COR-L47 (cell line): ENCODE data around the gene TRIM9.

Experiments
- DNase-seq: peaks from one replicate; lab custom pipeline; 2025; lab: John Stamatoyannopoulos, UW

The TRIM9 gene

GRCh38 chr14:51094901-51095853, at the start of gene TRIM9:
TSS of gene TRIM9 (minus strand) at chr14:51095105. CDS start at chr14:51094939, 166 bp downstream.
- peak; percentile 99 for DNase-seq

GRCh38 chr14:51140856-51141255, 46.0 kb upstream of the TRIM9 start:
- no peak for DNase-seq

GRCh38 chr14:51140338-51140737, 45.4 kb upstream of the TRIM9 start:
- no peak for DNase-seq

GRCh38 chr14:51139121-51139681, 44.3 kb upstream of the TRIM9 start:
- no peak for DNase-seq

- DNase-seq: no peak
Observed at GRCh38 chr14:51138404-51139103, 43.6 kb upstream of the TRIM9 start.

GRCh38 chr14:51131516-51131915, 36.6 kb upstream of the TRIM9 start:
- no peak for DNase-seq

GRCh38 chr14:51129130-51129529, 34.2 kb upstream of the TRIM9 start:
- DNase-seq: no peak

GRCh38 chr14:51124029-51124428, 29.1 kb upstream of the TRIM9 start:
- no peak for DNase-seq

- no peak for DNase-seq
Observed at GRCh38 chr14:51121096-51121495, 26.2 kb upstream of the TRIM9 start.

- no peak for DNase-seq
Observed at GRCh38 chr14:51119411-51120051, 24.6 kb upstream of the TRIM9 start.

- DNase-seq: no peak
Observed at GRCh38 chr14:51118993-51119392, 24.1 kb upstream of the TRIM9 start.

- DNase-seq: no peak
Observed at GRCh38 chr14:51117593-51117992, 22.7 kb upstream of the TRIM9 start.

- no peak for DNase-seq
Observed at GRCh38 chr14:51116682-51117081, 21.8 kb upstream of the TRIM9 start.

GRCh38 chr14:51109651-51110050, 14.7 kb upstream of the TRIM9 start:
- no peak for DNase-seq

GRCh38 chr14:51107801-51108200, 12.9 kb upstream of the TRIM9 start:
- no peak for DNase-seq

- no peak for DNase-seq
Observed at GRCh38 chr14:51104467-51104866, 9.6 kb upstream of the TRIM9 start.

- DNase-seq: no peak
Observed at GRCh38 chr14:51097287-51097686, 2.4 kb upstream of the TRIM9 start.

GRCh38 chr14:51096870-51097269, 2.0 kb upstream of the TRIM9 start:
- DNase-seq: no peak

- DNase-seq: peak; percentile 37
Observed at GRCh38 chr14:51095854-51096823, 1.2 kb upstream of the TRIM9 start.

GRCh38 chr14:51094282-51094821, 553 bp downstream of the TRIM9 start:
- DNase-seq: no peak
